Transverse colon (tissue), 4 donors: ENCODE results near the gene ICAM1.

Experiments
- EP300 ChIP-seq: sonication (generic); formaldehyde crosslinking; IDR thresholded peaks from one replicate; pipeline ENCODE4 v1.6.1; 2017; ENCODE audit warnings: antibody characterized with exemption, low read depth
- POLR2A ChIP-seq: fragments of 450-650 bp; IDR thresholded peaks from one replicate; pipeline ENCODE4 v1.6.1; 2016; ENCODE audit warnings: antibody characterized with exemption, mild to moderate bottlenecking, moderate library complexity
- POLR2AphosphoS5 ChIP-seq, 3 donors: sonication (generic); formaldehyde crosslinking; IDR thresholded peaks; one replicate each; pipeline ENCODE4 v1.6.1; 2016; ENCODE audit warnings: antibody characterized with exemption in 3 of 3
- TF ChIP-seq, protein P1 (sequence below), 5 experiments: fragments of 200-600 bp in 3 of 5; fragments of 450-650 bp in 2 of 5; sonication (generic) in 3 of 5; IDR thresholded peaks; 1 replicate in 2 of 5; 2 replicates in 3 of 5; pipeline ENCODE4 v1.5.1; 2016 to 2017; ENCODE audit warnings: antibody characterized with exemption in 5 of 5, inconsistent platforms in 3 of 5, mild to moderate bottlenecking in 2 of 5, moderate library complexity in 1 of 5

DNA sequence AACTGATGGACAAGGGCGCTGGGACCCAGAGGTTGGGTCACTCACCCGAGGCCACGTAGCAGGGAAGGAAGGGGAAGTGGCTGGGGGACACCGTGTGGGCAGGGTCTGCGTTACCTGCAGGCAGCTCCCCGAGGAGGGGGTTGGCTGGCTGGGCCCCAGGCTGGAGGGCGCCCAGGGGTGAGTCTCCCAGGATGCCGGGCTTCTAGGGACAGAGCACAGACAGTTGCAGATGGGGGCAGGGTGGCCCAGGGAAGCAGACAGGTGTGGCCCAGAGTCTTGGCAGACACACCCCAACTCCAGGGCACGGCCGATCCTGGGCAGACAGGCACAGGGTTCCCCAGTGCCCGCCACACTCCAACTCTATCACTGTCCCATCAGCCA, 50.5 kb downstream of the ICAM1 start:
- TF ChIP-seq POLR2AphosphoS5 (IDR thresholded peaks at IDR 0.05) (no peak), POLR2A (no peak), EP300 (no peak)
- TF ChIP-seq, protein P1, sequence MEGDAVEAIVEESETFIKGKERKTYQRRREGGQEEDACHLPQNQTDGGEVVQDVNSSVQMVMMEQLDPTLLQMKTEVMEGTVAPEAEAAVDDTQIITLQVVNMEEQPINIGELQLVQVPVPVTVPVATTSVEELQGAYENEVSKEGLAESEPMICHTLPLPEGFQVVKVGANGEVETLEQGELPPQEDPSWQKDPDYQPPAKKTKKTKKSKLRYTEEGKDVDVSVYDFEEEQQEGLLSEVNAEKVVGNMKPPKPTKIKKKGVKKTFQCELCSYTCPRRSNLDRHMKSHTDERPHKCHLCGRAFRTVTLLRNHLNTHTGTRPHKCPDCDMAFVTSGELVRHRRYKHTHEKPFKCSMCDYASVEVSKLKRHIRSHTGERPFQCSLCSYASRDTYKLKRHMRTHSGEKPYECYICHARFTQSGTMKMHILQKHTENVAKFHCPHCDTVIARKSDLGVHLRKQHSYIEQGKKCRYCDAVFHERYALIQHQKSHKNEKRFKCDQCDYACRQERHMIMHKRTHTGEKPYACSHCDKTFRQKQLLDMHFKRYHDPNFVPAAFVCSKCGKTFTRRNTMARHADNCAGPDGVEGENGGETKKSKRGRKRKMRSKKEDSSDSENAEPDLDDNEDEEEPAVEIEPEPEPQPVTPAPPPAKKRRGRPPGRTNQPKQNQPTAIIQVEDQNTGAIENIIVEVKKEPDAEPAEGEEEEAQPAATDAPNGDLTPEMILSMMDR (IDR thresholded peaks at IDR 0.05): no peak
